A549 treated with dexamethasone at 1 μM for 4 hours (cell line): ENCODE measurements around the gene PHKA2. TPM values are rescaled to one million over a fixed set of nuclear protein-coding genes. Genes with fewer than 3 reads are reported as not detected.

Experiments used
- total RNA-seq: library from RNA; stranded (reverse); fragments of 200-300 nt; extraction: Qiagen RNA extraction; gene quantifications from 5 replicates; pipeline ENCODE4 v1.2.3, GENCODE V29; 2022

PHKA2 gene, protein sequence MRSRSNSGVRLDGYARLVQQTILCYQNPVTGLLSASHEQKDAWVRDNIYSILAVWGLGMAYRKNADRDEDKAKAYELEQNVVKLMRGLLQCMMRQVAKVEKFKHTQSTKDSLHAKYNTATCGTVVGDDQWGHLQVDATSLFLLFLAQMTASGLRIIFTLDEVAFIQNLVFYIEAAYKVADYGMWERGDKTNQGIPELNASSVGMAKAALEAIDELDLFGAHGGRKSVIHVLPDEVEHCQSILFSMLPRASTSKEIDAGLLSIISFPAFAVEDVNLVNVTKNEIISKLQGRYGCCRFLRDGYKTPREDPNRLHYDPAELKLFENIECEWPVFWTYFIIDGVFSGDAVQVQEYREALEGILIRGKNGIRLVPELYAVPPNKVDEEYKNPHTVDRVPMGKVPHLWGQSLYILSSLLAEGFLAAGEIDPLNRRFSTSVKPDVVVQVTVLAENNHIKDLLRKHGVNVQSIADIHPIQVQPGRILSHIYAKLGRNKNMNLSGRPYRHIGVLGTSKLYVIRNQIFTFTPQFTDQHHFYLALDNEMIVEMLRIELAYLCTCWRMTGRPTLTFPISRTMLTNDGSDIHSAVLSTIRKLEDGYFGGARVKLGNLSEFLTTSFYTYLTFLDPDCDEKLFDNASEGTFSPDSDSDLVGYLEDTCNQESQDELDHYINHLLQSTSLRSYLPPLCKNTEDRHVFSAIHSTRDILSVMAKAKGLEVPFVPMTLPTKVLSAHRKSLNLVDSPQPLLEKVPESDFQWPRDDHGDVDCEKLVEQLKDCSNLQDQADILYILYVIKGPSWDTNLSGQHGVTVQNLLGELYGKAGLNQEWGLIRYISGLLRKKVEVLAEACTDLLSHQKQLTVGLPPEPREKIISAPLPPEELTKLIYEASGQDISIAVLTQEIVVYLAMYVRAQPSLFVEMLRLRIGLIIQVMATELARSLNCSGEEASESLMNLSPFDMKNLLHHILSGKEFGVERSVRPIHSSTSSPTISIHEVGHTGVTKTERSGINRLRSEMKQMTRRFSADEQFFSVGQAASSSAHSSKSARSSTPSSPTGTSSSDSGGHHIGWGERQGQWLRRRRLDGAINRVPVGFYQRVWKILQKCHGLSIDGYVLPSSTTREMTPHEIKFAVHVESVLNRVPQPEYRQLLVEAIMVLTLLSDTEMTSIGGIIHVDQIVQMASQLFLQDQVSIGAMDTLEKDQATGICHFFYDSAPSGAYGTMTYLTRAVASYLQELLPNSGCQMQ
- total RNA-seq, result 10.0 to 16.5 TPM (median 13.0 TPM) in 5 replicates

DNA sequence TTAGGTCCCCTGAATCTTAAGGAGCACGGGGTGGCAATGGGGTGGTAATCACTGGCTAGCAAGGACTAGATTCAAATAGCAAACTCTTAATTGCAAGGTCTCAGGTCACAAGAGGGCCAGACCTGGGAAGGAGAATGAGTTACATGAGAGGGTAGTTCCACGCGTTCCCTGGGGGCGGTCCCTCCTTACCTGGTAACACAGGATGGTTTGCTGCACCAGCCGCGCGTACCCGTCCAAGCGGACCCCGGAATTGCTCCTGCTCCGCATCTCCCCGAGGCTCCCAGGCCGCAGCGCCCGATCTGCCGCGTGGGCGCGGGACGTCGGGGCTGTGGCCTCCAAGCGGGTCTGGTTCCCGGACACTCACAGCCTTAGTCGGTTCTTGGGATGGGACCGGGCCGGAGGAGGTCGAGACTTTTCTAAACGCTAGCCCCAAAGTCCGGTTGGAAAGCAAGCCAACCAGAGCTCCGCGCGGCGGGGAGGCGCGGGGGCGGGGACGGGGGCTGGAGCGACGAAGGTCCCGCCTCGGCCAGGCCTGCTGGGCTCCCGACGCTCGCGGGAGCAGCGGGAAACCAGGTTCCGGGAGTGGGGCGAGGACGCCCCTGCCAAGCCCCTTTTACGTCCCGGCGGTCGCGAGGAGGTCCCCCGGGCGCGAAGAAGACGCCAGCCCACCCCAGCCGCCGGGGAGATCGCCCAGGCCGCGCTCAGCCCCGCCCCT is at the start of gene PHKA2:
TSS of gene PHKA2 (minus strand) at position 449 of the 715 bp plus-strand sequence. CDS start at position 267, 182 bp downstream.

Other genes starting within 250 kb of the PHKA2 start
- 8.7 to 14.3 TPM (median 12.7 TPM) in 5 replicates for gene ADGRG2, start 138.4 kb upstream of the PHKA2 start, total RNA-seq